ENCODE results near the gene CDKL1. TPM values are rescaled to one million over a fixed set of nuclear protein-coding genes. Genes with fewer than 3 reads are reported as not detected.

Gene CDKL1
- total and polyA plus RNA-seq, 2 donors (not counting 1 experiment from before 2014, with no cell fraction given) = 5.3 to 7.9 TPM

- Histone ChIP-seq H3K9me3 (ENCODE audit: control extremely low read depth in 1 of 3, control insufficient read depth in 2 of 3, insufficient read depth in 1 of 3, low read length in 2 of 3) (no peaks in the 10 kb centered on the region), H4K20me1 (ENCODE audit: control insufficient read depth, insufficient read depth, low read length, poor library complexity, severe bottlenecking) (no peaks in the 10 kb centered on the region), H3K79me2 (ENCODE audit: control insufficient read depth, insufficient read depth, low read length) (peaks cover 41% of the 10 kb centered on the region), H3K9ac (ENCODE audit: low read length) (no peak overlapping the region), H3K4me3 (ENCODE audit: control extremely low read depth in 1 of 5, extremely low read depth in 1 of 5, insufficient read depth in 1 of 5, low read depth in 2 of 5, low read length in 4 of 5) (no peak overlapping the region), H2AFZ (ENCODE audit: insufficient read depth, low read depth, low read length, poor library complexity, severe bottlenecking) (no peak overlapping the region), H3K27ac (ENCODE audit: low read length in 2 of 2) (no peak overlapping the region), H3K27me3 (replicated peaks in 1 of 4; ENCODE audit: control extremely low read depth in 1 of 4, control insufficient read depth in 3 of 4, insufficient read depth in 4 of 4, low read length in 3 of 4) (no peaks in the 10 kb centered on the region), H3K4me1 (ENCODE audit: control insufficient read depth in 2 of 2, insufficient read depth in 2 of 2, low read length in 2 of 2) (peaks cover 12 to 15% of the 10 kb centered on the region in 2 donors), H3K4me2 (replicated peaks; ENCODE audit: low read depth, low read length, poor library complexity, severe bottlenecking) (no peak overlapping the region), H3K36me3 (replicated peaks in 1 of 2; ENCODE audit: control extremely low read depth in 1 of 2, control insufficient read depth in 1 of 2, extremely low read depth in 1 of 2, insufficient read depth in 2 of 2, low read length in 1 of 2) (no peaks in the 10 kb centered on the region)
- ChIA-PET CTCF (interaction anchor here (1.0 kb wide), 1 partner anchor 13 kb away, joined by 6 read pairs; no protein-coding TSS in a partner anchor), POLR2A (no interaction called here)
- no peaks in the 10 kb centered on the region for H3K27me3 Mint-ChIP-seq
- H3K4me3 Mint-ChIP-seq = no peak overlapping the region
- DNase-seq (no peak), ATAC-seq (ENCODE audit: low read depth) (no peak)
- intact Hi-C loops (cut with micrococcal nuclease) = no loop called here
- no CpG with 5 or more reads among the region's 4 CpGs for WGBS (ENCODE audit: insufficient coverage)
- peaks cover 16% of the 10 kb centered on the region for H3K4me1 Mint-ChIP-seq
- H3K9me3 Mint-ChIP-seq (ENCODE audit: insufficient read depth) = no peaks in the 10 kb centered on the region
- TF ChIP-seq EZH2 (IDR thresholded peaks at IDR 0.05; ENCODE audit: borderline replicate concordance, insufficient read depth, low read depth, low read length, poor library complexity, severe bottlenecking) (no peak), CTCF (IDR thresholded peaks at IDR 0.05) (no peak)
- no peak overlapping the region for H3K27ac Mint-ChIP-seq
Observed at GRCh38 chr14:50308363-50308915, 88.2 kb downstream of the CDKL1 start.

- ATAC-seq (ENCODE audit: low read depth) (no peak), DNase-seq (no peak)
- H3K4me1 ChIP-seq (ENCODE audit: control insufficient read depth in 2 of 2, insufficient read depth in 2 of 2, low read length in 2 of 2) = no peaks in the 10 kb centered on the region
- H3K79me2 ChIP-seq (ENCODE audit: control insufficient read depth, insufficient read depth, low read length) = peaks cover 26% of the 10 kb centered on the region
- H2AFZ ChIP-seq (ENCODE audit: insufficient read depth, low read depth, low read length, poor library complexity, severe bottlenecking) = no peak overlapping the region
- Mint-ChIP-seq H3K9me3 (ENCODE audit: insufficient read depth) (no peaks in the 10 kb centered on the region), H3K4me1 (no peaks in the 10 kb centered on the region), H3K27ac (no peak overlapping the region), H3K27me3 (no peaks in the 10 kb centered on the region), H3K4me3 (no peak overlapping the region)
- H3K4me2 ChIP-seq (replicated peaks; ENCODE audit: low read depth, low read length, poor library complexity, severe bottlenecking) = no peak overlapping the region
- no peaks in the 10 kb centered on the region for H3K9me3 ChIP-seq (ENCODE audit: control extremely low read depth in 1 of 3, control insufficient read depth in 2 of 3, insufficient read depth in 1 of 3, low read length in 2 of 3)
- TF ChIP-seq EZH2 (IDR thresholded peaks at IDR 0.05; ENCODE audit: borderline replicate concordance, insufficient read depth, low read depth, low read length, poor library complexity, severe bottlenecking) = no peak
- TF ChIP-seq CTCF (IDR thresholded peaks at IDR 0.05) = no peak
- H4K20me1 ChIP-seq (ENCODE audit: control insufficient read depth, insufficient read depth, low read length, poor library complexity, severe bottlenecking) = no peaks in the 10 kb centered on the region
- H3K27me3 ChIP-seq (replicated peaks in 1 of 4; ENCODE audit: control extremely low read depth in 1 of 4, control insufficient read depth in 3 of 4, insufficient read depth in 4 of 4, low read length in 3 of 4) = no peaks in the 10 kb centered on the region
- CTCF ChIA-PET = no interaction called here
- no peak overlapping the region for H3K9ac ChIP-seq (ENCODE audit: low read length)
- no peak overlapping the region for H3K4me3 ChIP-seq (ENCODE audit: control extremely low read depth in 1 of 5, extremely low read depth in 1 of 5, insufficient read depth in 1 of 5, low read depth in 2 of 5, low read length in 4 of 5)
- H3K27ac ChIP-seq (ENCODE audit: low read length in 2 of 2) = no peak overlapping the region
- intact Hi-C loops (cut with micrococcal nuclease) = no loop called here
- no peaks in the 10 kb centered on the region for H3K36me3 ChIP-seq (replicated peaks in 1 of 2; ENCODE audit: control extremely low read depth in 1 of 2, control insufficient read depth in 1 of 2, extremely low read depth in 1 of 2, insufficient read depth in 2 of 2, low read length in 1 of 2)
- POLR2A ChIA-PET = interaction anchor here (0.7 kb wide), 2 partner anchors 21 to 71 kb away, joined by 3 to 8 read pairs; no protein-coding TSS in a partner anchor
- no CpG with 5 or more reads among the region's 8 CpGs for WGBS (ENCODE audit: insufficient coverage)
Observed at GRCh38 chr14:50303744-50304471, 92.8 kb downstream of the CDKL1 start.
